Nephron progenitor cell (in vitro differentiated cells): ENCODE data around the gene RERE.

Experiments used
- DNase-seq: peaks from one replicate; pipeline ENCODE4 v3.0.0; 2021
- H3K27ac Mint-ChIP-seq: 2 replicates; pipeline ENCODE4 v1.8.0; 2021; ENCODE audit warnings: mild to moderate bottlenecking, moderate library complexity, mixed read lengths
- H3K27me3 Mint-ChIP-seq: 2 replicates; pipeline ENCODE4 v1.8.0; 2021; ENCODE audit warnings: mild to moderate bottlenecking, low read depth, mixed read lengths; ENCODE audit not compliant: poor library complexity
- H3K36me3 Mint-ChIP-seq: 2 replicates; pipeline ENCODE4 v1.8.0; 2021; ENCODE audit warnings: low read depth, mixed read lengths
- H3K4me1 Mint-ChIP-seq: 2 replicates; pipeline ENCODE4 v1.8.0; 2021; ENCODE audit warnings: mixed read lengths
- H3K4me3 Mint-ChIP-seq: 2 replicates; pipeline ENCODE4 v1.8.0; 2021; ENCODE audit warnings: mild to moderate bottlenecking, moderate library complexity, mixed read lengths
- H3K9me3 Mint-ChIP-seq: 2 replicates; pipeline ENCODE4 v1.8.0; 2021; ENCODE audit warnings: mild to moderate bottlenecking, moderate library complexity, mixed read lengths
- TF ChIP-seq, protein P1 (sequence below): fragments of 200-600 bp; sonication (generic); IDR thresholded peaks from 2 replicates; pipeline ENCODE4 v1.5.0; 2021; ENCODE audit warnings: antibody characterized with exemption

The RERE gene

DNA sequence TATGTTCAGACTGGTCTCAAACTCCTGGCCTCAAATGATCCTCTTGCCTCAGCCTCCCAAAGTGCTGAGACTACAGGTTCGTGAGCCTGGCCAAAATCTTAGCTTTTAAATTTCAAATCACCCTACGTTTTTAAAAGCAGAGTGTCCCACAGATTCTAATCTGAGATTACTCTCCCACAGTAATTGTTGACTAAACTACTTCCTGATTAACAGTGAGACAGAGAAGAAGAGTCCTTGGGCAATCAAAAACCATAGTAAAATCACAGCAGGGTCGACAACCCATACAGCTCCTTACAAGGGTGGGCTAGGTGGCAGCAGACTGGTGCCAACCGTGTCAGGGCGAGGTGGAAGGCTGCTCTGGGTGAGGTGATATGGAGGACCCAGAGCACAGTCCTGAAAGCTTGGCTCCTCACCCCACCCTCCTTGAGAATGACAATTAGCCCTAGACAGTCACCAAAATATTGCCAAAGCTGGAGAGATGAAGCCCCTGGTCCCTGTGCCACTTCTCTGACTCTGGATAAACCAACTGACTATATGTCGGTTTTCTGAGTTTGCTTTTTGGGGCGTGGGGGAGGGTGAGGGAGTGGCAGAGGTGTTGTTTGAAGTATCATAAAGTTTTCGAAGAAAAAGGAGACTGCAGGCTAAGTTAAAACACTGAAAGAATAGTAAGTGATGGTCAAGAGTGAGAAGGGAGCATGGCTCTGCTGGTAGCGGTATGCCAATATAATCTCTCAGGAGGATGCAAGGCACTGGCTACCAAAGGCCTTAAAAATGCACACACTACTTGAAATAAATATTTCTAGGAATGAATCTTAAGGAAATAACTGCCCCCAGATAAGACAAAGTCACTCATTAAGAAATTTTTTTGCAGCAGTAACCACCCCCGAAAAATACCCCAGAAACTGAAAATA lies 412.7 kb downstream of the RERE start:
- H3K36me3 Mint-ChIP-seq: peaks cover 64% of the 10 kb centered on the region
- TF ChIP-seq, protein P1, sequence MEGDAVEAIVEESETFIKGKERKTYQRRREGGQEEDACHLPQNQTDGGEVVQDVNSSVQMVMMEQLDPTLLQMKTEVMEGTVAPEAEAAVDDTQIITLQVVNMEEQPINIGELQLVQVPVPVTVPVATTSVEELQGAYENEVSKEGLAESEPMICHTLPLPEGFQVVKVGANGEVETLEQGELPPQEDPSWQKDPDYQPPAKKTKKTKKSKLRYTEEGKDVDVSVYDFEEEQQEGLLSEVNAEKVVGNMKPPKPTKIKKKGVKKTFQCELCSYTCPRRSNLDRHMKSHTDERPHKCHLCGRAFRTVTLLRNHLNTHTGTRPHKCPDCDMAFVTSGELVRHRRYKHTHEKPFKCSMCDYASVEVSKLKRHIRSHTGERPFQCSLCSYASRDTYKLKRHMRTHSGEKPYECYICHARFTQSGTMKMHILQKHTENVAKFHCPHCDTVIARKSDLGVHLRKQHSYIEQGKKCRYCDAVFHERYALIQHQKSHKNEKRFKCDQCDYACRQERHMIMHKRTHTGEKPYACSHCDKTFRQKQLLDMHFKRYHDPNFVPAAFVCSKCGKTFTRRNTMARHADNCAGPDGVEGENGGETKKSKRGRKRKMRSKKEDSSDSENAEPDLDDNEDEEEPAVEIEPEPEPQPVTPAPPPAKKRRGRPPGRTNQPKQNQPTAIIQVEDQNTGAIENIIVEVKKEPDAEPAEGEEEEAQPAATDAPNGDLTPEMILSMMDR: no peak
- H3K27me3 Mint-ChIP-seq: no peaks in the 10 kb centered on the region
- H3K4me3 Mint-ChIP-seq: no peak overlapping the region
- H3K27ac Mint-ChIP-seq: peak overlapping the region; percentile 71
- no peak for DNase-seq
- H3K4me1 Mint-ChIP-seq: peaks cover 50% of the 10 kb centered on the region
- H3K9me3 Mint-ChIP-seq: peaks cover 14% of the 10 kb centered on the region

DNA sequence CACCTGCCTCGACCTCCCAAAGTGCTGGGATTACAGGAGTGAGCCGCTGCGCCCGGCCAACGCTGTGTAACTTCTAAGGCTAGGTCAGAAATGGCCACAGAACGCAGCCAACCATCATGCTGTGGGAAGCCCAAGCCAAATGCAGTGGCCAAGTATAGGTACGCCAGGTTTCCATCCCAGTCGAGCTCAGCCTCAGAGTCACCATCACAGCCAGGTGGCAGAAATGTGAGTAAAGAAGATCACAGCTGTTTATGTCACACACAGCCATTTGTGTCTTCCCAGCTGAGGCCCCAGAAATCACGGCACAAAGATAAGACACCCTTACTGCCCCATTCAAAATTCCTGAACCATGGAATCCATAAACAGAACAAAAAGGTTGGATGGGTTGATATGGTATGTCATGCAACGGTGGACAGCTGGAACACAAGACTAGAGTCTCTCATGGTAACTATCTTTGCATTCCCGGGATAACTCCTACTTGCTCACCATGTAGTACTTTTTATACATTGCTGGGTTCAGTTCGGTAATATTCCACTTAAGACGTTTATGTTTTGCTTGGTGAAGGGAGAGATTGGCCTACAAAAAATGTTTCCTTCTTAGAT lies 415.2 kb downstream of the RERE start:
- H3K27ac Mint-ChIP-seq: peak overlapping the region; percentile 69
- DNase-seq: no peak
- no peaks in the 10 kb centered on the region for H3K27me3 Mint-ChIP-seq
- H3K4me3 Mint-ChIP-seq: no peak overlapping the region
- H3K36me3 Mint-ChIP-seq: peaks cover 86% of the 10 kb centered on the region
- H3K9me3 Mint-ChIP-seq: peaks cover 19% of the 10 kb centered on the region
- H3K4me1 Mint-ChIP-seq: peaks cover 49% of the 10 kb centered on the region
- TF ChIP-seq, protein P1: no peak

DNA sequence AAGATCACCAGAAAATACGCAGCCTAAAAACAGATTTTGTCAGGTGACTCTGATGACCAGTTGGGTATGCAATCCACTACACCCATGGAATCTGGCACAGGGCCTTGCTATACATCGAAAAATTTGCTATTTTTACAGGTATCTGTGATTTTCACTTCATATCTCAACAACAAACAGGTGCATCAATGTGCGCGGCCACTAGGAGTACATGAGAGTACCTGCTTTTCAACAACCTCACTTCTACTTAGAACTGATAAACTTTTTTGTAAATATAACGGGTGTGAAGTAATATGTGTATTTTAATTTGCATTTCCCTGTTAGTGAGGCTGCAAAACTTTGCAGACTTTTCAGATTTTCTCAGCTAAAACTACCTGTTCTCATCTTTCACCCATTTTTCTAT lies 418.8 kb downstream of the RERE start:
- DNase-seq: no peak
- no peak overlapping the region for H3K27ac Mint-ChIP-seq
- H3K4me3 Mint-ChIP-seq: no peak overlapping the region
- H3K36me3 Mint-ChIP-seq: peaks cover 82% of the 10 kb centered on the region
- TF ChIP-seq, protein P1: no peak
- H3K9me3 Mint-ChIP-seq: peaks cover 9% of the 10 kb centered on the region
- no peaks in the 10 kb centered on the region for H3K27me3 Mint-ChIP-seq
- peaks cover 53% of the 10 kb centered on the region for H3K4me1 Mint-ChIP-seq

DNA sequence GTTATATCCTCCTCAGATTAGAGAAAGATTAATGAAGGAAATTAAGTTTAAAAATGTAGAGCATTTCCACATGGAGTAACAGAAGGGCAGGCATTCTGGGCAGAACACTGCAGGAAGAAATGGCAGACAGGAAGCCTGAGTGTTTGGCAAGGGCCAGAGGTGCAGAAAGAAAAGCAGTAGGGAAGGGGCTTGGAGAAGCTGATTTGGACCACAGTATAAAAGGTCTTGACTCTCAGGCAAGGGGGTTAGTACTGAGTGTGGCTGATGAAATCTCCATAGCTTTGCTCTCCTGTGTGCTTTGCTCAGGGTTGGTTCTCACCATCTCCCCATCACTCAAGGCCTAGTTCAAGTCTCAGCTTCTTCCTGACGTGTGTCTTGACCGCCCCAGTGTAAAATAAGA lies 419.4 kb downstream of the RERE start:
- DNase-seq: no peak
- Mint-ChIP-seq H3K36me3 (peaks cover 80% of the 10 kb centered on the region), H3K4me1 (peaks cover 59% of the 10 kb centered on the region), H3K4me3 (no peak overlapping the region), H3K27me3 (no peaks in the 10 kb centered on the region), H3K9me3 (peaks cover 9% of the 10 kb centered on the region), H3K27ac (peak overlapping the region; percentile 90)
- TF ChIP-seq, protein P1: no peak

DNA sequence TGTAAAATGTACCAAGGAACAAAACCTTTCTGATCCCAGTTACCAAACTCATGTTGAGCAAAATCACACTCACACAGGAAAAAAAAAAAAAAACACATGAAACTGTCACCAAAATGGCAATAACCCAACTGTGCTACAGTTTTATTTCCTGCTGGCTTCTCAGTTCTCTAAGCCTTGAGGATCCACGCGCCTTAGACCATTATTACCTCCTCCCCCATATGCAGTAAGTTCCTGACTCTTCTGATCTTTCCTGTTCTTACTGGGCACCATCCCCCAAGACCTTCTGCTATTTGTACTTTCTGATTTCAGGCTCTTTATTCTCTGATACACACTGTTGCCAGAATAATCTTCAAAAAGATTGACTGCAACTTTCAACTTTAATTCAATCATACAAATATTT lies 419.9 kb downstream of the RERE start:
- Mint-ChIP-seq H3K4me3 (no peak overlapping the region), H3K27ac (peak overlapping the region; percentile 90), H3K27me3 (no peaks in the 10 kb centered on the region), H3K4me1 (peaks cover 64% of the 10 kb centered on the region), H3K36me3 (peaks cover 80% of the 10 kb centered on the region), H3K9me3 (peaks cover 7% of the 10 kb centered on the region)
- TF ChIP-seq, protein P1: no peak
- DNase-seq: no peak
